Ovary (tissue), 3 donors: ENCODE data around the gene ZNF804B.

ENCODE experiments used
- CTCF ChIP-seq, 3 donors: fragments of 450-650 bp in 2 of 3; fragments of 200-600 bp in 1 of 3; IDR thresholded peaks; one replicate each; pipeline versions ENCODE4 v1.5.1 to v1.8.0; 2016 to 2022; ENCODE audit warnings: antibody characterized with exemption in 3 of 3, mild to moderate bottlenecking in 1 of 3
- EP300 ChIP-seq: sonication (generic); formaldehyde crosslinking; IDR thresholded peaks from one replicate; pipeline ENCODE4 v1.6.1; 2017; ENCODE audit warnings: antibody characterized with exemption
- POLR2A ChIP-seq: fragments of 450-650 bp; IDR thresholded peaks from one replicate; pipeline ENCODE4 v1.6.1; 2017; ENCODE audit warnings: antibody characterized with exemption, mild to moderate bottlenecking, moderate library complexity
- donor health status: DM: no; HTN: no; CAD: no.

- TF ChIP-seq POLR2A (no peak), CTCF (IDR thresholded peaks at IDR 0.05) (no peak), EP300 (no peak)
These were observed 523.8 kb downstream of the ZNF804B start for GRCh38 chr7:89283302-89283701.
